K562 (cell line): ENCODE data around the gene CPLANE2. TPM values are rescaled to one million over a fixed set of nuclear protein-coding genes. Genes with fewer than 3 reads are reported as not detected.

Experiments
- ATAC-seq: fragments of 200-7000 bp; cut with Tn5 transposase; 3 replicates; pipeline ENCODE4 v1.9.1; 2020; ENCODE audit warnings: moderate library complexity
- BruUV-seq: library from RNA; stranded (reverse); fragments of 400-500 nt; replicated peaks from 2 replicates; lab custom pipeline; 2021; lab: Mats Ljungman, UMichigan
- CTCF ChIA-PET: fragments of 300-600 bp; formaldehyde crosslinking; extraction: SDS; loops from one replicate; lab custom pipeline; 2021; ENCODE audit warnings: low intra/inter-chr PET ratio; lab: Yijun Ruan, JAX
- POLR2A ChIA-PET: fragments of 300-600, 350-650 bp; sonication (Branson Sonifier 250); formaldehyde crosslinking; extraction: SDS; loops from one replicate; lab custom pipeline; 2021; ENCODE audit warnings: antibody characterized with exemption, inconsistent platforms; lab: Yijun Ruan, JAX
- DNase-seq, 4 experiments: peaks; one replicate each; pipeline versions ENCODE4 v3.0.0 to v3.0.0-alpha.2; 2011 to 2018; ENCODE audit warnings: low spot score in 3 of 4, mixed read lengths in 3 of 4; ENCODE audit errors: extremely low read depth in 1 of 4
- FAIRE-seq: peaks from 2 replicates; lab custom pipeline; 2011; peaks lifted over from hg19 to GRCh38; lab: Jason Lieb, UNC
- H2AFZ ChIP-seq: 2 replicates; pipeline ENCODE4 v1.6.0; 2011; ENCODE audit warnings: low read depth, low read length, control low read depth, inconsistent platforms
- H3K27ac ChIP-seq: fragments of 200-600 bp; 3 replicates; pipeline ENCODE4 v1.8.0; 2011; ENCODE audit warnings: low read depth, mild to moderate bottlenecking, control low read depth, inconsistent platforms, low read length, moderate library complexity, mixed read lengths; ENCODE audit errors: extremely low read depth
- H3K27me3 ChIP-seq, 2 experiments: fragments of 300-600 bp in 1 of 2; 2 replicates in 1 of 2; 3 replicates in 1 of 2; pipeline versions ENCODE4 v1.6.0 to v1.8.0; 2011; ENCODE audit warnings: inconsistent platforms in 2 of 2, low read length in 2 of 2, mild to moderate bottlenecking in 1 of 2, mixed read lengths in 1 of 2, moderate library complexity in 1 of 2; ENCODE audit not compliant: control insufficient read depth in 2 of 2, insufficient read depth in 2 of 2
- H3K36me3 ChIP-seq: fragments of 300-600 bp; 3 replicates; pipeline ENCODE4 v1.8.0; 2011; ENCODE audit warnings: mild to moderate bottlenecking, low read length, inconsistent platforms; ENCODE audit not compliant: control insufficient read depth, insufficient read depth
- H3K4me1 ChIP-seq, 2 experiments: fragments of 200-600 bp in 1 of 2; replicated peaks in 1 of 2; 2 replicates in 1 of 2; 3 replicates in 1 of 2; pipeline versions ENCODE4 v1.5.1 to v1.8.0; 2011; ENCODE audit warnings: inconsistent platforms in 2 of 2, low read length in 2 of 2, mild to moderate bottlenecking in 1 of 2, mixed read lengths in 1 of 2, moderate library complexity in 1 of 2; ENCODE audit not compliant: control insufficient read depth in 2 of 2, insufficient read depth in 2 of 2
- H3K4me2 ChIP-seq: 2 replicates; pipeline ENCODE4 v1.6.1; 2011; ENCODE audit warnings: low read length, control low read depth, inconsistent platforms, mixed read lengths; ENCODE audit not compliant: insufficient read depth
- H3K4me3 ChIP-seq: fragments of 200-600 bp; sonication (generic), shearing (Covaris generic); 2 replicates; pipeline ENCODE4 v1.5.1; 2016; ENCODE audit warnings: control low read depth, inconsistent platforms
- H3K79me2 ChIP-seq: fragments of 200-600 bp; 3 replicates; pipeline ENCODE4 v1.8.0; 2011; ENCODE audit warnings: low read length, inconsistent platforms; ENCODE audit not compliant: control insufficient read depth, insufficient read depth
- H3K9ac ChIP-seq, 2 experiments: 2 replicates each; pipeline versions ENCODE4 v1.6.0 to v1.6.1; 2011; ENCODE audit warnings: low read depth in 2 of 2, low read length in 2 of 2, control low read depth in 1 of 2, inconsistent platforms in 1 of 2, mild to moderate bottlenecking in 1 of 2, mixed read lengths in 1 of 2; ENCODE audit not compliant: insufficient read depth in 1 of 2
- H3K9me1 ChIP-seq: one replicate; pipeline ENCODE4 v1.6.0; 2011; ENCODE audit warnings: inconsistent platforms, mild to moderate bottlenecking, low read length, moderate library complexity; ENCODE audit not compliant: control insufficient read depth, insufficient read depth
- H3K9me3 ChIP-seq: replicated peaks from 2 replicates; pipeline ENCODE4 v1.5.1; 2011; ENCODE audit warnings: low read depth, low read length, inconsistent platforms; ENCODE audit not compliant: control insufficient read depth, insufficient read depth
- H4K20me1 ChIP-seq: replicated peaks from 2 replicates; pipeline ENCODE4 v1.6.1; 2011; ENCODE audit warnings: low read length, inconsistent platforms, mixed read lengths; ENCODE audit not compliant: control insufficient read depth, insufficient read depth
- ETV6 ChIP-seq, 3 experiments: fragments of 150-350 bp in 1 of 3; sonication (generic) in 1 of 3; formaldehyde crosslinking in 1 of 3; IDR thresholded peaks; 2 replicates each; pipeline versions ENCODE4 v1.6.1 to v1.8.0; 2014 to 2022; ENCODE audit warnings: borderline replicate concordance in 2 of 3, low read depth in 2 of 3, antibody characterized with exemption in 1 of 3, low read length in 1 of 3, mild to moderate bottlenecking in 1 of 3, missing genetic modification reagents in 1 of 3
- HIVEP1 ChIP-seq: fragments of 250-450 bp; sonication (Bioruptor Pico); IDR thresholded peaks from 2 replicates; pipeline ENCODE4 v1.4.0; 2020; ENCODE audit warnings: mild to moderate bottlenecking
- POLR2AphosphoS2 ChIP-seq: IDR thresholded peaks from 2 replicates; pipeline ENCODE4 v1.6.1; 2012; ENCODE audit warnings: low read length, improper control_type of control experiment
- WGBS: fragments of 100-300 bp; shearing (Covaris generic); methylation state at CpG from one replicate; pipeline ENCODE4 v1.1.6; 2016; ENCODE audit warnings: low coverage, mixed read lengths; ENCODE audit not compliant: insufficient coverage; ENCODE audit errors: missing lambda C conversion rate; 5-methylcytosine and 5-hydroxymethylcytosine counted together
- in situ Hi-C: fragments of 300-500 bp; cut with MboI; formaldehyde crosslinking; loops from 4 replicates; pipeline ENCODE4 v1.15.0; 2018; ENCODE audit warnings: inconsistent platforms, mixed read lengths
- intact Hi-C: fragments of 100-400 bp; cut with micrococcal nuclease; formaldehyde crosslinking; loops from 2 replicates; pipeline ENCODE4 v1.14.2; 2022
- polyA plus RNA-seq, 8 experiments: library from polyadenylated mRNA; depleted of rRNA in 4 of 8; stranded (reverse) in 5 of 8; unstranded in 3 of 8; fragments of >200 nt; fragmentation: Nextera tagmentation in 2 of 8; fragmentation: Illumina TruSeq in 1 of 8; extraction: Ambion mirVana in 2 of 8; extraction: Trizol in 1 of 8; gene quantifications; 2 replicates each; pipeline versions ENCODE4 v1.2.1 to v1.2.3, GENCODE V29; 2011 to 2014; ENCODE audit warnings: inconsistent platforms in 1 of 8, missing spikeins in 1 of 8
- total RNA-seq, 7 experiments: library from RNA; depleted of rRNA in 6 of 7; stranded (reverse); fragments of >200 nt in 6 of 7; fragmentation: Illumina TruSeq in 2 of 7; extraction: Trizol in 2 of 7; gene quantifications; 2 replicates each; pipeline versions ENCODE4 v1.2.1 to v1.2.3, GENCODE V29; 2011 to 2021; ENCODE audit warnings: low replicate concordance in 1 of 7
- TF ChIP-seq, protein P1 (sequence below): fragments of 450-650 bp; IDR thresholded peaks from 2 replicates; pipeline ENCODE4 v1.6.1; 2016
- TF ChIP-seq, protein P2 (sequence below): fragments of 450-650 bp; formaldehyde crosslinking; IDR thresholded peaks from 2 replicates; pipeline ENCODE4 v1.4.0; 2020; ENCODE audit warnings: mild to moderate bottlenecking, moderate library complexity
- TF ChIP-seq, protein P3 (sequence below): fragments of 450-650 bp; IDR thresholded peaks from 2 replicates; pipeline ENCODE4 v1.7.0; 2016; ENCODE audit warnings: borderline replicate concordance

The CPLANE2 gene
- total and polyA plus RNA-seq, 9 of the 15 experiments (the other 6 are each of a cell fraction or from before 2014, with no cell fraction given), result 0.17 to 20.9 (median 8.1) TPM

DNA sequence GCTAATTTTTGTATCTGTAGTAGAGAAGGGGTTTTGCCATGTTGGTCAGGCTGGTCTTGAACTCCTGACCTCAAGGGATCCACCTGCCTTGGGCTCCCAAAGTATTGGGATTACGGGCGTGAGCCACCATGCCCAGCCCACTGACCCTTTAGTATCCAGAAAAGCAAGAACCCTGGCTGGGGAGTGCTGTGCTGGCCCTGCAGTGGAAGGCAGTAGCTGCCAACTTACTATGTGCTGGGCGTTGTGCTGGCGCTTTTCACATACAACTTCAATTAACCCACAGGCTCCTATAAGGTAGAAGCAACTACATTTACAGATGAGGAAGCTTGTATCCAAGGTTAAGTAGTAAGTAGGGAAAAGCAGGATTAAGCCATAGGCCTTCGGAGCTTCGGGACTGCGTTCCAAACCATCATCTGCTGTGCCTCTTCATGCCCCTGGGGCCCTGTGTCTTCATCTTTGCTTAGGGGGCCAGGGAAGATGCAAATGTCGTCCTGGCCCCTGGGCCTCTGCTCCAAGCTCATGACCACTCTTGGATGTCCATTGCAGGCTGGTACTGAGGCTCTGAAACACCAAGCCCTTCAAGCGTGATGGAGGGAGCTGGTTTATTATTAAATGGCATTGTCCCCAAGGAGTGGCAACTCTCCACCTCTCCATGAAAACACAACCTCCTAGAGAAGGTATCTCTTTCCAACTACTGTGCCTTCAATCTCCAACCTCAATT is 8.7 kb upstream of the CPLANE2 start:
- TF ChIP-seq, protein P1, sequence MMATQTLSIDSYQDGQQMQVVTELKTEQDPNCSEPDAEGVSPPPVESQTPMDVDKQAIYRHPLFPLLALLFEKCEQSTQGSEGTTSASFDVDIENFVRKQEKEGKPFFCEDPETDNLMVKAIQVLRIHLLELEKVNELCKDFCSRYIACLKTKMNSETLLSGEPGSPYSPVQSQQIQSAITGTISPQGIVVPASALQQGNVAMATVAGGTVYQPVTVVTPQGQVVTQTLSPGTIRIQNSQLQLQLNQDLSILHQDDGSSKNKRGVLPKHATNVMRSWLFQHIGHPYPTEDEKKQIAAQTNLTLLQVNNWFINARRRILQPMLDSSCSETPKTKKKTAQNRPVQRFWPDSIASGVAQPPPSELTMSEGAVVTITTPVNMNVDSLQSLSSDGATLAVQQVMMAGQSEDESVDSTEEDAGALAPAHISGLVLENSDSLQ, result no peak
- TF ChIP-seq POLR2AphosphoS2, result peak; percentile 30; the same call in 1 of the 2 replicates
- TF ChIP-seq HIVEP1 (CRISPR knock-in tag), result no peak
- TF ChIP-seq, protein P2, sequence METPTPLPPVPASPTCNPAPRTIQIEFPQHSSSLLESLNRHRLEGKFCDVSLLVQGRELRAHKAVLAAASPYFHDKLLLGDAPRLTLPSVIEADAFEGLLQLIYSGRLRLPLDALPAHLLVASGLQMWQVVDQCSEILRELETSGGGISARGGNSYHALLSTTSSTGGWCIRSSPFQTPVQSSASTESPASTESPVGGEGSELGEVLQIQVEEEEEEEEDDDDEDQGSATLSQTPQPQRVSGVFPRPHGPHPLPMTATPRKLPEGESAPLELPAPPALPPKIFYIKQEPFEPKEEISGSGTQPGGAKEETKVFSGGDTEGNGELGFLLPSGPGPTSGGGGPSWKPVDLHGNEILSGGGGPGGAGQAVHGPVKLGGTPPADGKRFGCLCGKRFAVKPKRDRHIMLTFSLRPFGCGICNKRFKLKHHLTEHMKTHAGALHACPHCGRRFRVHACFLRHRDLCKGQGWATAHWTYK, result no peak
- TF ChIP-seq, protein P3, sequence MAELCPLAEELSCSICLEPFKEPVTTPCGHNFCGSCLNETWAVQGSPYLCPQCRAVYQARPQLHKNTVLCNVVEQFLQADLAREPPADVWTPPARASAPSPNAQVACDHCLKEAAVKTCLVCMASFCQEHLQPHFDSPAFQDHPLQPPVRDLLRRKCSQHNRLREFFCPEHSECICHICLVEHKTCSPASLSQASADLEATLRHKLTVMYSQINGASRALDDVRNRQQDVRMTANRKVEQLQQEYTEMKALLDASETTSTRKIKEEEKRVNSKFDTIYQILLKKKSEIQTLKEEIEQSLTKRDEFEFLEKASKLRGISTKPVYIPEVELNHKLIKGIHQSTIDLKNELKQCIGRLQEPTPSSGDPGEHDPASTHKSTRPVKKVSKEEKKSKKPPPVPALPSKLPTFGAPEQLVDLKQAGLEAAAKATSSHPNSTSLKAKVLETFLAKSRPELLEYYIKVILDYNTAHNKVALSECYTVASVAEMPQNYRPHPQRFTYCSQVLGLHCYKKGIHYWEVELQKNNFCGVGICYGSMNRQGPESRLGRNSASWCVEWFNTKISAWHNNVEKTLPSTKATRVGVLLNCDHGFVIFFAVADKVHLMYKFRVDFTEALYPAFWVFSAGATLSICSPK, result no peak
- no peak for TF ChIP-seq ETV6 (IDR thresholded peaks at IDR 0.05; ENCODE audit: borderline replicate concordance in 1 of 2, low read depth in 2 of 2, low read length in 1 of 2)
- TF ChIP-seq ETV6 (CRISPR knock-in tag; IDR thresholded peaks at IDR 0.05; ENCODE audit: borderline replicate concordance), result no peak
- TF ChIP-seq, all 486 proteins: peak for 1
- Histone ChIP-seq H3K4me3 (no peak overlapping the region), H3K9ac (no peak overlapping the region), H3K36me3 (peaks cover 32% of the 10 kb centered on the region), H3K79me2 (peaks cover 6% of the 10 kb centered on the region; the same call in 1 of the 3 replicates), H3K9me3 (no peaks in the 10 kb centered on the region), H3K4me2 (no peak overlapping the region), H3K4me1 (peaks cover 13 to 48% of the 10 kb centered on the region in 2 experiments), H2AFZ (no peak overlapping the region), H3K27me3 (no peaks in the 10 kb centered on the region), H3K27ac (no peak overlapping the region), H4K20me1 (no peaks in the 10 kb centered on the region), H3K9me1 (peaks cover 7% of the 10 kb centered on the region)
- 90% methylated on average over 9 of the region's 9 CpGs for WGBS
- no peak for FAIRE-seq
- in situ Hi-C loops (no loop called here), intact Hi-C loops (loop anchor here (2.0 to 5.0 kb wide), 2 partner anchors 55 to 107 kb away; partner anchors contain the start of gene FBXO42)
- no peak for DNase-seq
- ATAC-seq, result no peak
- CTCF ChIA-PET, result interaction anchor here (0.6 to 2.7 kb wide), 5 partner anchors 58 to 167 kb away, joined by 3 to 38 read pairs (median 8); no protein-coding TSS in a partner anchor
- no TSS peak for BruUV-seq
- POLR2A ChIA-PET, result interaction anchor here (0.6 to 1.5 kb wide), 8 partner anchors 8 to 191 kb away, joined by 3 to 8 read pairs (median 5); partner anchors contain the start of gene CPLANE2
